Left lung (tissue), 10 donors: Measurements from ENCODE around the gene COLGALT1. TPM values are rescaled to one million over a fixed set of nuclear protein-coding genes. Genes with fewer than 3 reads are reported as not detected.

Experiments
- ATAC-seq: fragments of 200-7000 bp; cut with Tn5 transposase; one replicate; pipeline ENCODE4 v1.9.1; 2020; ENCODE audit warnings: moderate library complexity
- DNase-seq, 4 donors: peaks; one replicate each; pipeline ENCODE4 v3.0.0-alpha.2; 2013 to 2020
- H3K27ac ChIP-seq, 2 donors: fragments of 200-600 bp; sonication (generic) in 1 of 2; one replicate each; pipeline versions ENCODE4 v1.5.0 to v1.8.0; 2020 to 2021
- H3K27me3 ChIP-seq, 2 donors: fragments of 200-600 bp; sonication (generic) in 1 of 2; one replicate each; pipeline versions ENCODE4 v1.5.0 to v1.8.0; 2020 to 2021
- H3K36me3 ChIP-seq, 2 donors: fragments of 200-600 bp; sonication (generic) in 1 of 2; one replicate each; pipeline versions ENCODE4 v1.5.0 to v1.8.0; 2020 to 2021
- H3K4me1 ChIP-seq, 2 donors: fragments of 200-600 bp; one replicate each; pipeline ENCODE4 v1.8.0; 2021
- H3K4me3 ChIP-seq, 2 donors: fragments of 200-600 bp; sonication (generic) in 1 of 2; one replicate each; pipeline versions ENCODE4 v1.5.0 to v1.8.0; 2020 to 2021; ENCODE audit warnings: mild to moderate bottlenecking in 1 of 2
- H3K9me3 ChIP-seq, 2 donors: fragments of 200-600 bp; sonication (generic) in 1 of 2; one replicate each; pipeline versions ENCODE4 v1.5.0 to v1.8.0; 2020 to 2021
- intact Hi-C, 2 donors: fragments of 100-400 bp; cut with DNase I; formaldehyde crosslinking; loops; one replicate each; pipeline versions ENCODE4 v1.11.2 to v1.14.2; 2022
- polyA plus RNA-seq, 6 donors: library from polyadenylated mRNA; unstranded; fragments of 120-200 nt; gene quantifications; one replicate each; pipeline ENCODE4 v1.2.1, GENCODE V29; 2013; ENCODE audit not compliant: insufficient read length in 6 of 6
- total RNA-seq, 2 donors: library from RNA; stranded (reverse); fragmentation: NEBNext Ultra II Directional; extraction: Animal tissue kit (Norgen Biotek cat#: 25700); gene quantifications; one replicate each; pipeline ENCODE4 v1.2.1, GENCODE V29; 2021
- TF ChIP-seq, protein P1 (sequence below), 2 donors: fragments of 200-600 bp; sonication (generic) in 1 of 2; IDR thresholded peaks; one replicate each; pipeline versions ENCODE4 v1.5.0 to v1.8.0; 2021; ENCODE audit warnings: antibody characterized with exemption in 2 of 2
- donor health status: DM: no; HTN: yes; CAD: no.
- donor health status: DM: no; HTN: no; CAD: no.

Gene COLGALT1
- total and polyA plus RNA-seq, 8 donors, result 57.0 to 170 (median 65.1) TPM

DNA sequence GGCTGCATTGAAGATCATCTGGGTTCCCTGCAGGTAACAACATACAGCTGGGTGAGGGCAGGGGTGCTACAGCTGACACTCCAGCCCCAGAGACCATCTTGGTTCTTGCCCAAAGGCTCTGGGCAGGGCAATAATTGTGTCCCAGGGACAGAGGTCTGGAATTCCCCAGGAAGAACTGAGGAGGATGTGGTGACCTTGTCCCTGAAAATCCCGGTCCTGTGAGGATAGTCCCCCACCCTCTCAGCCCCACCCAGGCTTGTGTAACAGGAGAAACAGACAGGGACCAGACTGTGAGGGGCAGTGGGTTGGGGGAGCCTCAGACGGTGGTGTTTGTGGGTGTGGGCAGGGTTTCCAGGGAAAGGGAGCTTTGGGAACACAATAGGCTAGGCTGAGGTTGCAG, 63.5 kb downstream of the COLGALT1 start:
- no peak for DNase-seq
- Histone ChIP-seq H3K4me1 (peaks cover 0 to 5% of the 10 kb centered on the region in 2 donors), H3K4me3 (no peak overlapping the region), H3K36me3 (no peaks in the 10 kb centered on the region), H3K9me3 (peaks cover 0 to 7% of the 10 kb centered on the region in 2 donors), H3K27ac (no peak overlapping the region), H3K27me3 (peaks cover 0 to 49% of the 10 kb centered on the region in 2 donors)
- TF ChIP-seq, protein P1, sequence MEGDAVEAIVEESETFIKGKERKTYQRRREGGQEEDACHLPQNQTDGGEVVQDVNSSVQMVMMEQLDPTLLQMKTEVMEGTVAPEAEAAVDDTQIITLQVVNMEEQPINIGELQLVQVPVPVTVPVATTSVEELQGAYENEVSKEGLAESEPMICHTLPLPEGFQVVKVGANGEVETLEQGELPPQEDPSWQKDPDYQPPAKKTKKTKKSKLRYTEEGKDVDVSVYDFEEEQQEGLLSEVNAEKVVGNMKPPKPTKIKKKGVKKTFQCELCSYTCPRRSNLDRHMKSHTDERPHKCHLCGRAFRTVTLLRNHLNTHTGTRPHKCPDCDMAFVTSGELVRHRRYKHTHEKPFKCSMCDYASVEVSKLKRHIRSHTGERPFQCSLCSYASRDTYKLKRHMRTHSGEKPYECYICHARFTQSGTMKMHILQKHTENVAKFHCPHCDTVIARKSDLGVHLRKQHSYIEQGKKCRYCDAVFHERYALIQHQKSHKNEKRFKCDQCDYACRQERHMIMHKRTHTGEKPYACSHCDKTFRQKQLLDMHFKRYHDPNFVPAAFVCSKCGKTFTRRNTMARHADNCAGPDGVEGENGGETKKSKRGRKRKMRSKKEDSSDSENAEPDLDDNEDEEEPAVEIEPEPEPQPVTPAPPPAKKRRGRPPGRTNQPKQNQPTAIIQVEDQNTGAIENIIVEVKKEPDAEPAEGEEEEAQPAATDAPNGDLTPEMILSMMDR (IDR thresholded peaks at IDR 0.05), result no peak
- intact Hi-C loops, result no loop called here
- no peak for ATAC-seq

DNA sequence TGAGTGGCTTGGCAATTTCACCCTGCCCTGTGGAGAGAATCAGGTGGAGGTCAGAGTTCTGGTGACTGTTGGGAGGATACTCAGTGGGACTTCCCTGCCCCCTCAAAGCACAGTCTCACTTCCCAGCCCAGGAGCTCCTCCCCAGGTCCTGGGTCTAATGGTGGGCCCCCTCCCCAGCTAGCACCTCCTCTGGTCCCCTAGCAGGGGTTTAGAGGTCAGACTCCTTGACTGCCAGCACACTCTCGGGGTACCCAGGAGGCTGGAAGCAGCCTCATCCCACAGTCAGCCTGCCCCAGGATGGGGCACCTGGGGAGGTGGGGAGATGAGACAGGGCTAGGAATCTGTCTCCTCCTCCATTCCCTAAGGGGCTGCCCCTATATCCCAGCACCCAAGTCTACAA, 65.2 kb downstream of the COLGALT1 start:
- TF ChIP-seq, protein P1 (IDR thresholded peaks at IDR 0.05), result no peak
- intact Hi-C loops, result no loop called here
- Histone ChIP-seq H3K27ac (no peak overlapping the region), H3K4me3 (no peak overlapping the region), H3K36me3 (no peaks in the 10 kb centered on the region), H3K27me3 (peaks cover 0 to 34% of the 10 kb centered on the region in 2 donors), H3K4me1 (peaks cover 0 to 5% of the 10 kb centered on the region in 2 donors), H3K9me3 (peaks cover 0 to 7% of the 10 kb centered on the region in 2 donors)
- DNase-seq (peak in 1 of 4 donors; percentile 24), ATAC-seq (no peak)

DNA sequence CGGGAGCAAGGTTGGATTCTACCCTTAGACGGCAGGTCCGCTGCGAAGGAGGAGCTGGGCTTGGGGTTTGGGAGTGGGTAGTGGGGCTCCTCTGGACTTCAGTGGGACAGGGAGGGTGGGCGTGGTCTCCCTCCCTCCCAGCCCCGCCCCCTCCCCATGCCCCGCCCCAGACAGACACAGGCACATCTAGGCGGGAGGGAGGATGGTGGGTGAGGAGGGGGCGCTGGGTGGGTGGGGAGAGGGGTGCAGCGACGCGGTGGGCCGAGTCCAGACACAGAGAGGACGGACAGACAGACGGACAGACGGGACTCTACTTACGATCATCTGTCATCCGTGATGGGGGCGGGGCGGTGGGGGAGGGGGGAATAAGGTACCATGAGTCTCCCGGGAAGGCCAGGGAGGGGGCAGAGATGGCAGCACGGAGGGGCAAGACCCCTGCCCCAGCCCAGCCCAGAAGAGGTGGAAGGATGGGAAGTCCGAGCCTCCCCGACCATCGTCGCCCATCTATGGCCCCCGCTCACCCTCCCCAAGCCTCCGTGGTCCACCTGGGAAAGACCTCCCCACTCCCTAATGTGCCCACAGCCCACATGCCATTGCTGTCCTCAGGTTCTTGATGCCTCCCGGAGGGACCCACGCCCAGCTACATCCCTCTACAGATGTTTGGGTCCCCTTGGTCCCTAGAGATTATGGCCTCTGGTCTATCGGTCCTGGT, 67.9 kb downstream of the COLGALT1 start:
- Histone ChIP-seq H3K9me3 (peaks cover 0 to 7% of the 10 kb centered on the region in 2 donors), H3K27me3 (peaks cover 0 to 7% of the 10 kb centered on the region in 2 donors), H3K27ac (no peak overlapping the region), H3K36me3 (no peaks in the 10 kb centered on the region), H3K4me1 (no peaks in the 10 kb centered on the region), H3K4me3 (no peak overlapping the region)
- intact Hi-C loops, result no loop called here
- DNase-seq, result peak in 1 of 4 donors; percentile 49
- TF ChIP-seq, protein P1 (IDR thresholded peaks at IDR 0.05), result no peak
- ATAC-seq, result no peak

DNA sequence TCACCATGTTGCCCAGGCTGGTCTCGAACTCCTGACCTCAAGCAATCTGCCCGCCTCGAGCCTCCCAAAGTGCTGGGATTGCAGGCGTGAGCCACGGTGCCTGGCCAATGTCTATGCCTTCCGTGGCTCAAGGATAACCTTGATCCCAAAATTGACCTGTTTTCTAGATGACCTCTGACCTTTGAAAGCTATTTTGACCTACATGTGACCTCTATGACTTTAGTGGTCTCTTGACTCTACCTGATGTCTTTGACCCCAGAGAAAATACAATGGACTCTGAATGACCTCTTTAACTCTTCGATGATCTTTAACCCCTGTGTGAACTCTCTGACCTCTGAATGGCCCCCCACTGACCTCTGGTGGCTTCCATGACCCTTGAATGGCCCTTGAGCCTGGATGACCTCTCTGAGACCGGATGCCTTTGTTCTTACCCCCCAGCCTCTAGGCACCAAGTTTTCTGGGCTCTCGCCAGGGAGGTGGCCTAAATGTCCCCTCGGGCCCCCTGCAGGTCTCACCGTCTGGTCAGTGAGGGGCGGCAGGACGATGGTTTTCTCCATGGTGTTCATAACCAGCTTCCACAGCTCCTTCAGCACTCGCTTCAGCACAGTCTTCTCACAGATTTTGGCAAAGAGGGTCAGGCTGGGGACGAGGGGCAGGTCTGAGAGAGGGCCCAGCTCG, 69.0 kb downstream of the COLGALT1 start:
- ATAC-seq, result no peak
- H3K4me1 ChIP-seq, result no peaks in the 10 kb centered on the region
- no peak overlapping the region for H3K4me3 ChIP-seq
- no peak overlapping the region for H3K27ac ChIP-seq
- intact Hi-C loops, result no loop called here
- peak in 1 of 4 donors; percentile 43 for DNase-seq
- H3K9me3 ChIP-seq, result peaks cover 0 to 7% of the 10 kb centered on the region in 2 donors
- H3K27me3 ChIP-seq, result no peaks in the 10 kb centered on the region
- H3K36me3 ChIP-seq, result no peaks in the 10 kb centered on the region
- TF ChIP-seq, protein P1 (IDR thresholded peaks at IDR 0.05), result no peak

DNA sequence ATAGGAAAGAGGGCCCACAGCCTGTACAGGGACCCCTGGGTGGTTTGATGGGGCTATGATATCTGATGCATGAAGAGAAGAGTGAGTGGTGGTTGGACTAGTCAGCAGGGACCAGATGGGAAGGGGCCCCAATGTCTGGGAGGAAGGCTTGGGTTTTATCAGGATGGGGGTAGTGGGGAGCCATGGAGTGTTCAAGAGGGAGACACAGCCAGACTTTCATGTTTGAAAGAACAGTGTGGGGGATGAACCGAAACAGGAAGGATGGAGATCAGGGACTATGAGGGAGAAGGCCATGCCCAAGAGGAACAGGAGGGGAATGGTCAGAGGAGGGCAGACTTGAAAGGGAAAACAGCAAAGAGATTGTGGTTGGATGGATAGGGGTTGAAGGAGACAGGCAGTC, 69.6 kb downstream of the COLGALT1 start:
- Histone ChIP-seq H3K4me3 (no peak overlapping the region), H3K36me3 (no peaks in the 10 kb centered on the region), H3K27ac (no peak overlapping the region), H3K9me3 (peaks cover 0 to 7% of the 10 kb centered on the region in 2 donors), H3K27me3 (no peaks in the 10 kb centered on the region), H3K4me1 (no peaks in the 10 kb centered on the region)
- TF ChIP-seq, protein P1 (IDR thresholded peaks at IDR 0.05), result no peak
- intact Hi-C loops, result no loop called here
- DNase-seq (no peak), ATAC-seq (no peak)
